ENCODE measurements around the gene LYZL6.
"Not testable (repeated sequence)": the region's sequence is repeated elsewhere in the genome, so short reads cannot be mapped to it uniquely, and the experiment has no call there.

LYZL6 gene

GRCh38 chr17:35969558-35970380 lies 26.3 kb upstream of the LYZL6 start:
- no peak overlapping the region for H3K4me3 Mint-ChIP-seq
- H3K27me3 Mint-ChIP-seq (ENCODE audit: low read depth) = peaks cover 8% of the 10 kb centered on the region
- H3K4me1 Mint-ChIP-seq (ENCODE audit: low read depth) = peaks cover 4% of the 10 kb centered on the region
- no peaks in the 10 kb centered on the region for H3K36me3 Mint-ChIP-seq (ENCODE audit: low read depth)
- no peak overlapping the region for H3K27ac Mint-ChIP-seq
- no peaks in the 10 kb centered on the region for H3K9me3 Mint-ChIP-seq

- Mint-ChIP-seq H3K27ac (no peak overlapping the region), H3K4me3 (no peak overlapping the region), H3K36me3 (ENCODE audit: low read depth) (no peaks in the 10 kb centered on the region), H3K27me3 (ENCODE audit: low read depth) (peaks cover 20% of the 10 kb centered on the region), H3K4me1 (ENCODE audit: low read depth) (peaks cover 4% of the 10 kb centered on the region), H3K9me3 (no peaks in the 10 kb centered on the region)
Measured at GRCh38 chr17:35968520-35969054, 25.1 kb upstream of the LYZL6 start.

GRCh38 chr17:35965272-35965671 lies 21.8 kb upstream of the LYZL6 start:
- no peaks in the 10 kb centered on the region for H3K9me3 Mint-ChIP-seq
- peaks cover 4% of the 10 kb centered on the region for H3K4me1 Mint-ChIP-seq (ENCODE audit: low read depth)
- peaks cover 32% of the 10 kb centered on the region for H3K27me3 Mint-ChIP-seq (ENCODE audit: low read depth)
- H3K27ac Mint-ChIP-seq = no peak overlapping the region
- no peak overlapping the region for H3K4me3 Mint-ChIP-seq
- no peaks in the 10 kb centered on the region for H3K36me3 Mint-ChIP-seq (ENCODE audit: low read depth)

- H3K36me3 Mint-ChIP-seq (ENCODE audit: low read depth) = no peaks in the 10 kb centered on the region
- peaks cover 44% of the 10 kb centered on the region for H3K27me3 Mint-ChIP-seq (ENCODE audit: low read depth)
- H3K27ac Mint-ChIP-seq = no peak overlapping the region
Measured at GRCh38 chr17:35963663-35964062, 20.1 kb upstream of the LYZL6 start.

GRCh38 chr17:35953720-35954119 lies 10.2 kb upstream of the LYZL6 start:
- Mint-ChIP-seq H3K27me3 (ENCODE audit: low read depth) (peaks cover 39% of the 10 kb centered on the region), H3K4me1 (ENCODE audit: low read depth) (no peaks in the 10 kb centered on the region), H3K4me3 (no peak overlapping the region), H3K9me3 (no peaks in the 10 kb centered on the region), H3K27ac (no peak overlapping the region), H3K36me3 (ENCODE audit: low read depth) (no peaks in the 10 kb centered on the region)

More at GRCh38 chr17:35963663-35964062, 20.1 kb upstream of the LYZL6 start:
- H3K4me3 Mint-ChIP-seq = no peak overlapping the region
- H3K4me1 Mint-ChIP-seq (ENCODE audit: low read depth) = no peaks in the 10 kb centered on the region
- no peaks in the 10 kb centered on the region for H3K9me3 Mint-ChIP-seq

- Mint-ChIP-seq H3K36me3 (ENCODE audit: low read depth) (no peaks in the 10 kb centered on the region), H3K27me3 (ENCODE audit: low read depth) (peaks cover 18% of the 10 kb centered on the region), H3K4me1 (ENCODE audit: low read depth) (peaks cover 3% of the 10 kb centered on the region), H3K27ac (no peak overlapping the region), H3K9me3 (no peaks in the 10 kb centered on the region), H3K4me3 (no peak overlapping the region)
Measured at GRCh38 chr17:35949401-35949800, 5.9 kb upstream of the LYZL6 start.

- no peaks in the 10 kb centered on the region for H3K36me3 Mint-ChIP-seq (ENCODE audit: low read depth)
- H3K27me3 Mint-ChIP-seq (ENCODE audit: low read depth) = peaks cover 21% of the 10 kb centered on the region
- peaks cover 5% of the 10 kb centered on the region for H3K4me1 Mint-ChIP-seq (ENCODE audit: low read depth)
- no peak overlapping the region for H3K27ac Mint-ChIP-seq
- H3K9me3 Mint-ChIP-seq = no peaks in the 10 kb centered on the region
- H3K4me3 Mint-ChIP-seq = no peak overlapping the region
Measured at GRCh38 chr17:35948092-35948491, 4.6 kb upstream of the LYZL6 start.

- Mint-ChIP-seq H3K9me3 (no peaks in the 10 kb centered on the region), H3K27ac (no peak overlapping the region), H3K36me3 (ENCODE audit: low read depth) (no peaks in the 10 kb centered on the region), H3K4me1 (ENCODE audit: low read depth) (peaks cover 9% of the 10 kb centered on the region), H3K27me3 (ENCODE audit: low read depth) (peaks cover 19% of the 10 kb centered on the region), H3K4me3 (no peak overlapping the region)
Measured at GRCh38 chr17:35947156-35947585, 3.7 kb upstream of the LYZL6 start.

- H3K27me3 Mint-ChIP-seq (ENCODE audit: low read depth) = peaks cover 28% of the 10 kb centered on the region
- no peak overlapping the region for H3K4me3 Mint-ChIP-seq
Measured at GRCh38 chr17:35944151-35944550, 638 bp upstream of the LYZL6 start.

GRCh38 chr17:35942588-35943186 lies 826 bp downstream of the LYZL6 start:
- Mint-ChIP-seq H3K4me1 (ENCODE audit: low read depth) (peaks cover 9% of the 10 kb centered on the region), H3K36me3 (ENCODE audit: low read depth) (no peaks in the 10 kb centered on the region), H3K9me3 (peaks cover 4% of the 10 kb centered on the region), H3K27me3 (ENCODE audit: low read depth) (peaks cover 32% of the 10 kb centered on the region), H3K27ac (no peak overlapping the region), H3K4me3 (no peak overlapping the region)

More at GRCh38 chr17:35944151-35944550, 638 bp upstream of the LYZL6 start:
- no peak overlapping the region for H3K27ac Mint-ChIP-seq
- no peaks in the 10 kb centered on the region for H3K9me3 Mint-ChIP-seq
- no peaks in the 10 kb centered on the region for H3K36me3 Mint-ChIP-seq (ENCODE audit: low read depth)
- H3K4me1 Mint-ChIP-seq (ENCODE audit: low read depth) = peaks cover 9% of the 10 kb centered on the region

GRCh38 chr17:35938492-35938891 lies 5.0 kb downstream of the LYZL6 start:
- not testable (repeated sequence) for H3K9me3 Mint-ChIP-seq; H3K36me3 Mint-ChIP-seq (ENCODE audit: low read depth); H3K4me3 Mint-ChIP-seq; H3K4me1 Mint-ChIP-seq (ENCODE audit: low read depth); H3K27ac Mint-ChIP-seq
- peaks cover 33% of the 10 kb centered on the region for H3K27me3 Mint-ChIP-seq (ENCODE audit: low read depth)

- H3K4me3 Mint-ChIP-seq = no peak overlapping the region
- peaks cover 4% of the 10 kb centered on the region for H3K9me3 Mint-ChIP-seq
- peaks cover 5% of the 10 kb centered on the region for H3K4me1 Mint-ChIP-seq (ENCODE audit: low read depth)
- H3K36me3 Mint-ChIP-seq (ENCODE audit: low read depth) = no peaks in the 10 kb centered on the region
- H3K27ac Mint-ChIP-seq = no peak overlapping the region
- H3K27me3 Mint-ChIP-seq (ENCODE audit: low read depth) = peaks cover 17% of the 10 kb centered on the region
Measured at GRCh38 chr17:35936063-35936462, 7.5 kb downstream of the LYZL6 start.

GRCh38 chr17:35934760-35935159 lies 8.8 kb downstream of the LYZL6 start:
- H3K4me3 Mint-ChIP-seq = no peak overlapping the region
- H3K27me3 Mint-ChIP-seq (ENCODE audit: low read depth) = peaks cover 16% of the 10 kb centered on the region
- H3K36me3 Mint-ChIP-seq (ENCODE audit: low read depth) = no peaks in the 10 kb centered on the region
- H3K9me3 Mint-ChIP-seq = peaks cover 4% of the 10 kb centered on the region
- no peak overlapping the region for H3K27ac Mint-ChIP-seq
- H3K4me1 Mint-ChIP-seq (ENCODE audit: low read depth) = peaks cover 16% of the 10 kb centered on the region

GRCh38 chr17:35932586-35932985 lies 10.9 kb downstream of the LYZL6 start:
- H3K4me1 Mint-ChIP-seq (ENCODE audit: low read depth) = peaks cover 27% of the 10 kb centered on the region
- peaks cover 6% of the 10 kb centered on the region for H3K36me3 Mint-ChIP-seq (ENCODE audit: low read depth)
- H3K9me3 Mint-ChIP-seq = no peaks in the 10 kb centered on the region
- no peak overlapping the region for H3K4me3 Mint-ChIP-seq
- H3K27ac Mint-ChIP-seq = no peak overlapping the region
- peaks cover 12% of the 10 kb centered on the region for H3K27me3 Mint-ChIP-seq (ENCODE audit: low read depth)

Data from T-helper 1 cell treated with Interleukin-12 subunit alpha and Interleukin-12 subunit beta and Interleukin-4 antibody, amounts not matched to agents 30 μg/mL and 1 μg/mL, for 36 hours (primary cell).